Kidney (tissue), 14 donors: ENCODE data around the gene PRICKLE1. TPM values are rescaled to one million over a fixed set of nuclear protein-coding genes. Genes with fewer than 3 reads are reported as not detected.

Experiments
- DNase-seq, 5 donors: peaks; one replicate each; pipeline ENCODE4 v3.0.0-alpha.2; 2013 to 2020
- FAIRE-seq: peaks from 2 replicates; lab custom pipeline; 2012; peaks lifted over from hg19 to GRCh38; lab: Jason Lieb, UNC
- H3K27ac ChIP-seq, 2 donors: one replicate each; pipeline ENCODE4 v1.7.0; 2013; ENCODE audit warnings: low read depth in 2 of 2, low read length in 2 of 2, inconsistent platforms in 1 of 2
- H3K27me3 ChIP-seq: one replicate; pipeline ENCODE4 v1.7.1; 2013; ENCODE audit warnings: low read length, inconsistent platforms; ENCODE audit not compliant: control insufficient read depth, insufficient read depth
- H3K36me3 ChIP-seq, 3 donors: one replicate each; pipeline versions ENCODE4 v1.7.0 to v1.7.1; 2013; ENCODE audit warnings: low read length in 3 of 3, control low read depth in 1 of 3, inconsistent platforms in 1 of 3; ENCODE audit not compliant: insufficient read depth in 3 of 3, control insufficient read depth in 2 of 3
- H3K4me1 ChIP-seq, 3 donors: one replicate each; pipeline versions ENCODE4 v1.7.0 to v1.7.1; 2013; ENCODE audit warnings: low read length in 3 of 3, inconsistent platforms in 1 of 3, low read depth in 1 of 3; ENCODE audit not compliant: control insufficient read depth in 2 of 3, insufficient read depth in 2 of 3
- H3K4me3 ChIP-seq, 3 donors: one replicate each; pipeline versions ENCODE4 v1.7.0 to v1.8.1; 2013; ENCODE audit warnings: low read length in 3 of 3, control low read depth in 1 of 3, inconsistent platforms in 1 of 3
- H3K9ac ChIP-seq, 3 donors: one replicate each; pipeline versions ENCODE4 v1.7.0 to v1.7.1; 2013; ENCODE audit warnings: low read length in 3 of 3, control low read depth in 1 of 3, inconsistent platforms in 1 of 3
- H3K9me3 ChIP-seq, 3 donors: one replicate each; pipeline versions ENCODE4 v1.7.0 to v1.7.1; 2013; ENCODE audit warnings: low read length in 3 of 3, control low read depth in 1 of 3, inconsistent platforms in 1 of 3; ENCODE audit not compliant: control insufficient read depth in 2 of 3, insufficient read depth in 1 of 3
- intact Hi-C: fragments of 100-400 bp; cut with DNase I; formaldehyde crosslinking; loops from one replicate; pipeline ENCODE4 v1.11.1; 2022
- polyA plus RNA-seq: library from polyadenylated mRNA; stranded (reverse); fragments of 350-450 nt; fragmentation: Illumina TruSeq; extraction: RNeasy Lipid Tissue Mini Kit (QIAGEN cat#74804); gene quantifications from one replicate; pipeline ENCODE4 v1.2.3, GENCODE V29; 2014; ENCODE audit warnings: low read depth, low replicate concordance; ENCODE audit not compliant: insufficient read depth
- total RNA-seq: library from RNA; stranded (reverse); fragmentation: NEBNext Ultra II Directional; extraction: Animal tissue kit (Norgen Biotek cat#: 25700); gene quantifications from one replicate; pipeline ENCODE4 v1.2.1, GENCODE V29; 2021
- TF ChIP-seq, protein P1 (sequence below): IDR thresholded peaks from 3 replicates; pipeline ENCODE4 v1.5.1; 2012; ENCODE audit warnings: mild to moderate bottlenecking, moderate library complexity, borderline replicate concordance; ENCODE audit not compliant: insufficient read depth; ENCODE audit errors: extremely low read depth
- donor health status: control.
- donor health status: control.
- donor health status: control.
- donor health status: control.
- donor health status: control.
- donor health status: DM: yes; HTN: yes; CAD: no.
- donor health status: Normal renal cell carcinoma (clear cell type).

PRICKLE1 gene
- total and polyA plus RNA-seq, 2 donors from 2014 or later = 3.9 to 21.7 TPM

DNA sequence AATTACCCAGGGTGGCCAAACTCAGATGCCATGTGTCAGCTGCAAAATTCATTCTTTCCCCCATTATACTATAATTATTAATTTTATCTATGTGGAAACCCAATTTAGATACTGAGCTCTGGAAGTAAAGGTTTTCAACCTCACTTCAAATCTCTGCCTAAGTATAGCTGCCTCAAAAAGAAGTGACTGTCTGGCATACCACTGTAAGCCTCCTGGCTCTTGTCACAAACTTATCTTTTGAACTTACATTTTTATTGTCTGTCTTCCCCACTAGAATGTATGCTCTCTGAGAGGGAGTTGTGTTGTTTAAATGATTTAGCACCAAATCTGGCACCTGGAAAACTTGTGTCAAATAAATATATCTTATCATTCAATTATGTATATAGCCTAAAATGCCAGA is 16.1 kb upstream of the PRICKLE1 start:
- H3K27ac ChIP-seq = no peak overlapping the region
- TF ChIP-seq, protein P1, sequence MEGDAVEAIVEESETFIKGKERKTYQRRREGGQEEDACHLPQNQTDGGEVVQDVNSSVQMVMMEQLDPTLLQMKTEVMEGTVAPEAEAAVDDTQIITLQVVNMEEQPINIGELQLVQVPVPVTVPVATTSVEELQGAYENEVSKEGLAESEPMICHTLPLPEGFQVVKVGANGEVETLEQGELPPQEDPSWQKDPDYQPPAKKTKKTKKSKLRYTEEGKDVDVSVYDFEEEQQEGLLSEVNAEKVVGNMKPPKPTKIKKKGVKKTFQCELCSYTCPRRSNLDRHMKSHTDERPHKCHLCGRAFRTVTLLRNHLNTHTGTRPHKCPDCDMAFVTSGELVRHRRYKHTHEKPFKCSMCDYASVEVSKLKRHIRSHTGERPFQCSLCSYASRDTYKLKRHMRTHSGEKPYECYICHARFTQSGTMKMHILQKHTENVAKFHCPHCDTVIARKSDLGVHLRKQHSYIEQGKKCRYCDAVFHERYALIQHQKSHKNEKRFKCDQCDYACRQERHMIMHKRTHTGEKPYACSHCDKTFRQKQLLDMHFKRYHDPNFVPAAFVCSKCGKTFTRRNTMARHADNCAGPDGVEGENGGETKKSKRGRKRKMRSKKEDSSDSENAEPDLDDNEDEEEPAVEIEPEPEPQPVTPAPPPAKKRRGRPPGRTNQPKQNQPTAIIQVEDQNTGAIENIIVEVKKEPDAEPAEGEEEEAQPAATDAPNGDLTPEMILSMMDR = no peak
- no peaks in the 10 kb centered on the region for H3K27me3 ChIP-seq
- no peak overlapping the region for H3K9ac ChIP-seq
- no peaks in the 10 kb centered on the region for H3K36me3 ChIP-seq
- peak in 1 of 5 donors; percentile 20 for DNase-seq
- intact Hi-C loops = no loop called here
- H3K4me3 ChIP-seq = no peak overlapping the region
- no peaks in the 10 kb centered on the region for H3K9me3 ChIP-seq
- H3K4me1 ChIP-seq = no peaks in the 10 kb centered on the region
- FAIRE-seq = no peak

DNA sequence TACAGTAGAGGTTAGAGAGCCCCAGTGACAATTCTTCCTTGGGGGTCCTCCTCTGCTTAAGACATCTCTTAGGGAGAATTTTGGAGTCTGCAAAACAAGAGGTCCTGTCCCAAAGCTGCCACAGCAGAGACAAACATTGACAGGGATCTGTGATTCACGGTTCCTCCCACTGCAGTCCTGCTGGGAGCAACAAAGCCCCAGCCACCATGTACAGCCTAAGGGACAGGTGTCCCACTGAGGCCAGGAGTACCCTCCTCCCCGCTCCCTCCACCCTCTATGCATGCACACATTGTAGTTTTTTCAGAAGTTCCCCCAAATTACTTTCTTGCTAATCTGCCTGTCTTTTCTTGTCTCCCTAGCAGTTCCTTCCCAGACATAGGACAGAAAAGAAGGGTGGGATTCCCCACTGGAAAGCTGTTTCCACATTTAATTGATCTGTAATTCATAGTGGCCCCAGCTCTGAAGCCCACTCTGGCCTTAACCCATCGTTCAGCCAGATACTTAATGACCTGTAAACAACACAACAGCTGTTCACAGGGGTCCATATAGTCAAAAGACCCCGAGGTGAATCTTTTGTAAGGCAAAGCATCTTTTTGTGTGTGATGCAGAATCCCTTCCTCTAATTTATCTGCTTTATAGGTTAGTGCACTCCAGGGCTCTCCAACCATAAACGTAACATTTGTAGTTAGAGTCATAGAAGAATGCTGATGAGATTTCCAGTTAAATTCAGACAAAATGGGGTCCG is 13.9 kb upstream of the PRICKLE1 start:
- no peak overlapping the region for H3K27ac ChIP-seq

DNA sequence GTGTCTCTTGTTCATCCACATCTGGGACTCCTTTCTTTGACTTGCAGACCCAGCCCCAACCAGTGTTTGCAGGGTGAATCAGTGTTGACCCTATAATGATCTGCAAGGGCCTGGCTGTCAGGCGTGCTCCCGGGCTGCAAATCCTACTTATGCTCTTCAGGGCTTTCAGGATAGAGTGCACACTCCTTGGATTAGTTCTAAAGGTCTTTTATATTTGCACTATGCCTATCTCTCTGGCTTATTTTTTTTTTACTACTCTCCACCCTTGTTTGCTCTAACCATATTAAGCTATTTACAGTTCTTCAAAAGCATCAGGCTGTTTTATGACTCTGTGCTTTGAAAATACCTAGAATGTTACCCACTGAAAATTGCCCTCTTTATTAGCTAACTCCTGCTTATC is 4.3 kb upstream of the PRICKLE1 start:
- Histone ChIP-seq H3K4me1 (peaks cover 0 to 5% (median 0%) of the 10 kb centered on the region in 3 donors), H3K9me3 (no peaks in the 10 kb centered on the region), H3K36me3 (no peaks in the 10 kb centered on the region), H3K4me3 (no peak overlapping the region), H3K27ac (no peak overlapping the region), H3K9ac (no peak overlapping the region), H3K27me3 (no peaks in the 10 kb centered on the region)
- intact Hi-C loops = no loop called here
- FAIRE-seq = no peak
- TF ChIP-seq, protein P1 = no peak
- no peak for DNase-seq

More for the DNA sequence above, 13.9 kb upstream of the PRICKLE1 start:
- Histone ChIP-seq H3K4me1 (no peaks in the 10 kb centered on the region), H3K9ac (no peak overlapping the region), H3K4me3 (no peak overlapping the region), H3K9me3 (no peaks in the 10 kb centered on the region), H3K36me3 (no peaks in the 10 kb centered on the region), H3K27me3 (no peaks in the 10 kb centered on the region)
- intact Hi-C loops = no loop called here
- TF ChIP-seq, protein P1 = no peak
- FAIRE-seq (no peak), DNase-seq (no peak)
